Measurements from ENCODE around the gene STK32C. TPM values are rescaled to one million over a fixed set of nuclear protein-coding genes. Genes with fewer than 3 reads are reported as not detected.
A peak's percentile ranks its signal among the peaks of the same experiment; 100 is the strongest.
"Not testable (repeated sequence)": the region's sequence is repeated elsewhere in the genome, so short reads cannot be mapped to it uniquely, and the experiment has no call there.

The STK32C gene
- total RNA-seq, 1 experiment from 2014 or later = 28.3 TPM

GRCh38 chr10:132341017-132341416, 33.3 kb upstream of the STK32C start:
- no peak for DNase-seq (ENCODE audit: low spot score)
- in situ Hi-C loops (cut with HindIII; ENCODE audit: low sequenced_read_pairs) = loop anchor here (5.0 kb wide), 1 partner anchor 109 kb away; no protein-coding TSS in a partner anchor

GRCh38 chr10:132339276-132339675, 31.5 kb upstream of the STK32C start:
- in situ Hi-C loops (cut with HindIII; ENCODE audit: low sequenced_read_pairs) = no loop called here
- DNase-seq (ENCODE audit: low spot score) = no peak

GRCh38 chr10:132338876-132339275, 31.1 kb upstream of the STK32C start:
- in situ Hi-C loops (cut with HindIII; ENCODE audit: low sequenced_read_pairs) = no loop called here
- no peak for DNase-seq (ENCODE audit: low spot score)

- in situ Hi-C loops (cut with HindIII; ENCODE audit: low sequenced_read_pairs); DNase-seq (ENCODE audit: low spot score): not testable (repeated sequence)
Observed at GRCh38 chr10:132337854-132338253, 30.1 kb upstream of the STK32C start.

GRCh38 chr10:132336919-132337407, 29.2 kb upstream of the STK32C start:
- in situ Hi-C loops (cut with HindIII; ENCODE audit: low sequenced_read_pairs) = no loop called here
- no peak for DNase-seq (ENCODE audit: low spot score)

- in situ Hi-C loops (cut with HindIII; ENCODE audit: low sequenced_read_pairs) = no loop called here
Observed at GRCh38 chr10:132336064-132336746, 28.5 kb upstream of the STK32C start.

GRCh38 chr10:132335189-132336063, 27.7 kb upstream of the STK32C start:
- in situ Hi-C loops (cut with HindIII; ENCODE audit: low sequenced_read_pairs) = no loop called here
- DNase-seq (ENCODE audit: low spot score) = peak; percentile 58

More at GRCh38 chr10:132336064-132336746, 28.5 kb upstream of the STK32C start:
- no peak for DNase-seq (ENCODE audit: low spot score)

GRCh38 chr10:132334631-132335188, 27.0 kb upstream of the STK32C start:
- in situ Hi-C loops (cut with HindIII; ENCODE audit: low sequenced_read_pairs) = no loop called here
- DNase-seq (ENCODE audit: low spot score) = no peak

- in situ Hi-C loops (cut with HindIII; ENCODE audit: low sequenced_read_pairs) = no loop called here
- DNase-seq (ENCODE audit: low spot score) = no peak
Observed at GRCh38 chr10:132333386-132333785, 25.6 kb upstream of the STK32C start.

GRCh38 chr10:132332433-132332754, 24.6 kb upstream of the STK32C start:
- in situ Hi-C loops (cut with HindIII; ENCODE audit: low sequenced_read_pairs) = no loop called here
- no peak for DNase-seq (ENCODE audit: low spot score)

- in situ Hi-C loops (cut with HindIII; ENCODE audit: low sequenced_read_pairs) = no loop called here
- peak; percentile 93 for DNase-seq (ENCODE audit: low spot score)
Observed at GRCh38 chr10:132331601-132332432, 24.1 kb upstream of the STK32C start, which contains the start of gene LRRC27. LRRC27 (plus strand) TSS chr10:132332193; CDS start chr10:132333525, 1,332 bp downstream.

- in situ Hi-C loops (cut with HindIII; ENCODE audit: low sequenced_read_pairs) = no loop called here
Observed at GRCh38 chr10:132330486-132330833, 22.7 kb upstream of the STK32C start.

GRCh38 chr10:132329565-132330485, 22.1 kb upstream of the STK32C start:
- DNase-seq (ENCODE audit: low spot score) = peak; percentile 42
- in situ Hi-C loops (cut with HindIII; ENCODE audit: low sequenced_read_pairs) = no loop called here

More at GRCh38 chr10:132330486-132330833, 22.7 kb upstream of the STK32C start:
- DNase-seq (ENCODE audit: low spot score) = no peak

GRCh38 chr10:132328738-132329137, 21.0 kb upstream of the STK32C start:
- DNase-seq (ENCODE audit: low spot score) = no peak
- in situ Hi-C loops (cut with HindIII; ENCODE audit: low sequenced_read_pairs) = no loop called here

- DNase-seq (ENCODE audit: low spot score) = no peak
- in situ Hi-C loops (cut with HindIII; ENCODE audit: low sequenced_read_pairs) = no loop called here
Observed at GRCh38 chr10:132328106-132328505, 20.4 kb upstream of the STK32C start.

GRCh38 chr10:132326925-132327324, 19.2 kb upstream of the STK32C start:
- in situ Hi-C loops (cut with HindIII; ENCODE audit: low sequenced_read_pairs) = no loop called here
- no peak for DNase-seq (ENCODE audit: low spot score)

GRCh38 chr10:132326344-132326889, 18.7 kb upstream of the STK32C start:
- in situ Hi-C loops (cut with HindIII; ENCODE audit: low sequenced_read_pairs) = no loop called here
- DNase-seq (ENCODE audit: low spot score) = no peak

- in situ Hi-C loops (cut with HindIII; ENCODE audit: low sequenced_read_pairs) = no loop called here
- no peak for DNase-seq (ENCODE audit: low spot score)
Observed at GRCh38 chr10:132324186-132324585, 16.4 kb upstream of the STK32C start.

Data from G401 (cell line).